NK-92 treated with Interleukin-12 subunit alpha and Interleukin-12 subunit beta, amount 100 ng/mL, for 24 hours (cell line): Measurements from ENCODE around the gene ADAMTS7.
"Not testable (repeated sequence)": the region's sequence is repeated elsewhere in the genome, so short reads cannot be mapped to it uniquely, and the experiment has no call there.

ENCODE experiments used
- DNase-seq: peaks from one replicate; lab custom pipeline; 2025; lab: John Stamatoyannopoulos, UW

Gene ADAMTS7

GRCh38 chr15:78828920-78829319 lies 17.7 kb upstream of the ADAMTS7 start:
- DNase-seq, result no peak

GRCh38 chr15:78822514-78822913 lies 11.2 kb upstream of the ADAMTS7 start:
- DNase-seq, result no peak

GRCh38 chr15:78811825-78812183 lies 540 bp upstream of the ADAMTS7 start:
- DNase-seq, result no peak

GRCh38 chr15:78810362-78811123 lies 721 bp downstream of the ADAMTS7 start:
- no peak for DNase-seq

GRCh38 chr15:78810003-78810361 lies 1.3 kb downstream of the ADAMTS7 start:
- DNase-seq, result no peak

GRCh38 chr15:78808550-78808949 lies 2.7 kb downstream of the ADAMTS7 start:
- DNase-seq, result no peak

- no peak for DNase-seq
Measured at GRCh38 chr15:78807359-78807758, 3.9 kb downstream of the ADAMTS7 start.

- no peak for DNase-seq
Measured at GRCh38 chr15:78804391-78804792, 6.9 kb downstream of the ADAMTS7 start.

GRCh38 chr15:78800806-78801205 lies 10.5 kb downstream of the ADAMTS7 start:
- DNase-seq, result no peak

- DNase-seq, result no peak
Measured at GRCh38 chr15:78800189-78800588, 11.1 kb downstream of the ADAMTS7 start.

- DNase-seq, result not testable (repeated sequence)
Measured at GRCh38 chr15:78799102-78799501, 12.2 kb downstream of the ADAMTS7 start.

GRCh38 chr15:78798355-78798754 lies 12.9 kb downstream of the ADAMTS7 start:
- DNase-seq, result not testable (repeated sequence)

- no peak for DNase-seq
Measured at GRCh38 chr15:78797951-78798350, 13.3 kb downstream of the ADAMTS7 start.

GRCh38 chr15:78796510-78796909 lies 14.8 kb downstream of the ADAMTS7 start:
- no peak for DNase-seq

- DNase-seq, result no peak
Measured at GRCh38 chr15:78795043-78795442, 16.2 kb downstream of the ADAMTS7 start.

- DNase-seq, result not testable (repeated sequence)
Measured at GRCh38 chr15:78794446-78794845, 16.8 kb downstream of the ADAMTS7 start.

- no peak for DNase-seq
Measured at GRCh38 chr15:78791357-78791756, 19.9 kb downstream of the ADAMTS7 start.

GRCh38 chr15:78790027-78790426 lies 21.2 kb downstream of the ADAMTS7 start:
- DNase-seq, result no peak

GRCh38 chr15:78789615-78790014 lies 21.6 kb downstream of the ADAMTS7 start:
- DNase-seq, result no peak

GRCh38 chr15:78788016-78788660 lies 23.1 kb downstream of the ADAMTS7 start:
- DNase-seq, result no peak

- not testable (repeated sequence) for DNase-seq
Measured at GRCh38 chr15:78782402-78782801, 28.9 kb downstream of the ADAMTS7 start.

- DNase-seq, result not testable (repeated sequence)
Measured at GRCh38 chr15:78781381-78781780, 29.9 kb downstream of the ADAMTS7 start.

- not testable (repeated sequence) for DNase-seq
Measured at GRCh38 chr15:78779975-78780374, 31.3 kb downstream of the ADAMTS7 start.
